IMR-90 (cell line): ENCODE results near the gene AADACL4. TPM values are rescaled to one million over a fixed set of nuclear protein-coding genes. Genes with fewer than 3 reads are reported as not detected.

Source experiments
- ATAC-seq: fragments of 200-7000 bp; cut with Tn5 transposase; 2 replicates; pipeline ENCODE4 v1.9.1; 2020; ENCODE audit warnings: low read depth, mild to moderate bottlenecking, moderate library complexity
- BruUV-seq: library from RNA; stranded (reverse); fragments of 400-500 nt; replicated peaks from 2 replicates; lab custom pipeline; 2021; lab: Mats Ljungman, UMichigan
- CTCF ChIA-PET: fragments of 300-600 bp; formaldehyde crosslinking; extraction: SDS; loops from one replicate; lab custom pipeline; 2021; ENCODE audit warnings: antibody characterized with exemption; lab: Yijun Ruan, JAX
- POLR2A ChIA-PET: fragments of 300-600 bp; sonication (Branson Sonifier 250); formaldehyde crosslinking; loops from one replicate; lab custom pipeline; 2022; ENCODE audit warnings: antibody characterized with exemption; ENCODE audit not compliant: unreplicated experiment; lab: Charles Lee
- DNase-seq: peaks from one replicate; pipeline ENCODE4 v3.0.0; 2013
- H2AFZ ChIP-seq: replicated peaks from 2 replicates; pipeline ENCODE3; 2013; ENCODE audit warnings: low read length, mild to moderate bottlenecking; ENCODE audit not compliant: poor library complexity
- H2AK5ac ChIP-seq: 2 replicates; pipeline ENCODE4 v1.6.1; 2013; ENCODE audit warnings: low read depth, low read length, inconsistent platforms
- H2AK9ac ChIP-seq: replicated peaks from 2 replicates; pipeline ENCODE3; 2013; ENCODE audit warnings: mild to moderate bottlenecking, low read depth, low read length, moderate library complexity; ENCODE audit not compliant: poor library complexity
- H2BK120ac ChIP-seq: 2 replicates; pipeline ENCODE4 v1.6.1; 2013; ENCODE audit warnings: low read depth, low read length, inconsistent platforms
- H2BK15ac ChIP-seq: 3 replicates; pipeline ENCODE4 v1.6.1; 2013; ENCODE audit warnings: low read depth, low read length, inconsistent platforms
- H2BK20ac ChIP-seq: 2 replicates; pipeline ENCODE4 v1.6.1; 2013; ENCODE audit warnings: low read depth, mild to moderate bottlenecking, inconsistent platforms, low read length, moderate library complexity
- H2BK5ac ChIP-seq: 2 replicates; pipeline ENCODE4 v1.6.1; 2013; ENCODE audit warnings: mild to moderate bottlenecking, low read depth, low read length, inconsistent platforms; ENCODE audit not compliant: poor library complexity, severe bottlenecking
- H3K14ac ChIP-seq: replicated peaks from 2 replicates; pipeline ENCODE4 v1.6.1; 2013; ENCODE audit warnings: low read depth, low read length, inconsistent platforms
- H3K18ac ChIP-seq: 2 replicates; pipeline ENCODE4 v1.6.1; 2013; ENCODE audit warnings: low read depth, low read length, control low read depth
- H3K23ac ChIP-seq: 2 replicates; pipeline ENCODE4 v1.6.1; 2013; ENCODE audit warnings: low read depth, low read length, inconsistent platforms
- H3K27ac ChIP-seq: 2 replicates; pipeline ENCODE4 v1.5.1; 2013; ENCODE audit warnings: mild to moderate bottlenecking, control low read depth, low read length; ENCODE audit not compliant: insufficient read depth
- H3K27me3 ChIP-seq: 2 replicates; pipeline ENCODE4 v1.6.1; 2013; ENCODE audit warnings: low read length; ENCODE audit not compliant: control insufficient read depth, insufficient read depth
- H3K36me3 ChIP-seq: 2 replicates; pipeline ENCODE4 v1.6.1; 2013; ENCODE audit warnings: low read length, mixed read lengths; ENCODE audit not compliant: control insufficient read depth, insufficient read depth
- H3K4ac ChIP-seq: 2 replicates; pipeline ENCODE4 v1.6.1; 2013; ENCODE audit warnings: low read depth, low read length, inconsistent platforms
- H3K4me1 ChIP-seq: 2 replicates; pipeline ENCODE4 v1.6.1; 2013; ENCODE audit warnings: low read length, mixed read lengths; ENCODE audit not compliant: control insufficient read depth, insufficient read depth
- H3K4me2 ChIP-seq: 2 replicates; pipeline ENCODE4 v1.6.1; 2013; ENCODE audit warnings: low read depth, mild to moderate bottlenecking, control low read depth, low read length, moderate library complexity
- H3K4me3 ChIP-seq: 2 replicates; pipeline ENCODE4 v1.5.1; 2013; ENCODE audit warnings: low read depth, mild to moderate bottlenecking, control low read depth, low read length, moderate library complexity; ENCODE audit not compliant: insufficient read depth
- H3K56ac ChIP-seq: 2 replicates; pipeline ENCODE4 v1.6.1; 2013; ENCODE audit warnings: low read length, inconsistent platforms; ENCODE audit not compliant: insufficient read depth; ENCODE audit errors: extremely low read depth
- H3K79me1 ChIP-seq, 2 experiments: 2 replicates each; pipeline ENCODE4 v1.6.1; 2013; ENCODE audit warnings: low read length in 2 of 2, inconsistent platforms in 1 of 2, low read depth in 1 of 2
- H3K9ac ChIP-seq: 2 replicates; pipeline ENCODE4 v1.6.1; 2013; ENCODE audit warnings: low read depth, low read length, control low read depth
- H3K9me1 ChIP-seq: 2 replicates; pipeline ENCODE4 v1.6.1; 2013; ENCODE audit warnings: low read length, inconsistent platforms; ENCODE audit not compliant: insufficient read depth
- H3K9me3 ChIP-seq: 2 replicates; pipeline ENCODE4 v1.6.1; 2013; ENCODE audit warnings: low read length; ENCODE audit not compliant: control insufficient read depth, insufficient read depth
- H4K20me1 ChIP-seq: 2 replicates; pipeline ENCODE4 v1.6.1; 2013; ENCODE audit warnings: low read length, inconsistent platforms; ENCODE audit not compliant: insufficient read depth
- H4K5ac ChIP-seq: 2 replicates; pipeline ENCODE4 v1.6.1; 2013; ENCODE audit warnings: mild to moderate bottlenecking, low read depth, low read length, control low read depth
- H4K8ac ChIP-seq, 2 experiments: 2 replicates each; pipeline ENCODE4 v1.6.1; 2013; ENCODE audit warnings: low read depth in 2 of 2, low read length in 2 of 2, control low read depth in 1 of 2, inconsistent platforms in 1 of 2
- H4K91ac ChIP-seq: 2 replicates; pipeline ENCODE4 v1.6.1; 2013; ENCODE audit warnings: low read depth, low read length, inconsistent platforms; ENCODE audit not compliant: insufficient read depth
- CEBPB ChIP-seq: IDR thresholded peaks from 2 replicates; pipeline ENCODE4 v1.6.1; 2012; ENCODE audit warnings: low read depth, low read length, improper control_type of control experiment
- WGBS, 2 experiments: methylation state at CpG; one replicate each; pipeline versions ENCODE4 v1.1.5 to v1.1.7; 2013; ENCODE audit warnings: missing lambda C conversion rate in 2 of 2; ENCODE audit not compliant: insufficient read length in 1 of 2; ENCODE audit errors: extremely low coverage in 2 of 2; 5-methylcytosine and 5-hydroxymethylcytosine counted together
- dilution Hi-C: fragments of 300-500 bp; cut with HindIII; formaldehyde crosslinking; loops from one replicate; pipeline ENCODE4 v1.14.3; 2018; ENCODE audit warnings: low sequenced_read_pairs; ENCODE audit not compliant: unreplicated experiment
- in situ Hi-C: fragments of 300-500 bp; cut with MboI; formaldehyde crosslinking; loops from 3 replicates; pipeline ENCODE4 v1.14.3; 2019; ENCODE audit warnings: low sequenced_read_pairs, inconsistent platforms, mixed read lengths
- intact Hi-C: fragments of 100-400 bp; cut with micrococcal nuclease; formaldehyde crosslinking; loops from 2 replicates; pipeline ENCODE4 v1.10.0; 2022
- polyA plus RNA-seq, 3 experiments: library from polyadenylated mRNA; depleted of rRNA; stranded (reverse); fragments of >200 nt; gene quantifications; 2 replicates each; pipeline ENCODE4 v1.2.3, GENCODE V29; 2012; ENCODE audit warnings: low replicate concordance in 1 of 3
- total RNA-seq: library from RNA; depleted of rRNA; stranded (reverse); fragments of >200 nt; gene quantifications from 2 replicates; pipeline ENCODE4 v1.2.3, GENCODE V29; 2012
- TF ChIP-seq, protein P1 (sequence below): fragments of 150-350 bp; IDR thresholded peaks from 2 replicates; pipeline ENCODE4 v1.6.1; 2016; ENCODE audit warnings: low read depth, mild to moderate bottlenecking, low read length, moderate library complexity, borderline replicate concordance

Gene AADACL4
- total and polyA plus RNA-seq, 2 of the 4 experiments (the other 2 are of a cell fraction), result not detected

DNA sequence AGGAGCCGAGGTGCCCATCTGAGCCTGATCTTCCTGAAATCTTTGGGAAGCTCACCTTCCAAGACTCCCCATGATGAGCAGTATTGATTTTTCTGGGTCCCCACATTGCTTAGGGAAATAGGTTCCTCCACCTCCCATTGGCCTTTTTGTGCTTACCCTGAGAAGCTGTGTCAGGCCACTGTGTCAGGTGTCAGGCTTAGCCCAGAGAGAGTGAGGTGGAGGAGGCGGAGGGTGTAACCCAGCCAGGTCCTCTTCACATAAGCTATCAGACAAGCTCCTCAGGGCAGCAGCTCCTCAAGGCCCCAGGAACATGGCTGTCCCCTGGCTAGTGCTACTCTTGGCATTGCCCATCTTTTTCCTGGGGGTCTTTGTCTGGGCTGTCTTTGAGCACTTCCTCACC is 352 bp downstream of the AADACL4 start:
- Histone ChIP-seq H3K9me3 (peaks cover 12% of the 10 kb centered on the region), H2AK9ac (no peak overlapping the region), H3K9me1 (0 out of 2 replicates have a peak, but pooled peaks cover 2% of the 10 kb centered on the region), H2AK5ac (no peak overlapping the region), H3K27ac (no peak overlapping the region), H2BK20ac (no peak overlapping the region), H3K4me1 (no peaks in the 10 kb centered on the region), H3K79me1 (no peaks in the 10 kb centered on the region), H3K9ac (no peak overlapping the region), H3K23ac (no peak overlapping the region), H3K14ac (no peak overlapping the region), H3K36me3 (no peaks in the 10 kb centered on the region), H3K4me3 (no peak overlapping the region), H2BK15ac (no peak overlapping the region), H3K4ac (no peak overlapping the region), H4K91ac (no peak overlapping the region), H3K18ac (no peak overlapping the region), H2AFZ (no peak overlapping the region), H2BK5ac (no peak overlapping the region), H3K56ac (no peak overlapping the region), H4K8ac (no peak overlapping the region), H4K5ac (no peak overlapping the region), H3K4me2 (no peak overlapping the region), H2BK120ac (no peak overlapping the region), H4K20me1 (no peaks in the 10 kb centered on the region), H3K27me3 (peaks cover 30% of the 10 kb centered on the region)
- ATAC-seq (no peak), DNase-seq (no peak)
- dilution Hi-C loops (no loop called here), in situ Hi-C loops (no loop called here), intact Hi-C loops (no loop called here)
- ChIA-PET POLR2A (no interaction called here), CTCF (interaction anchor here (0.6 kb wide), 1 partner anchor 13 kb away, joined by 3 read pairs; no protein-coding TSS in a partner anchor)
- no TSS peak for BruUV-seq
- TF ChIP-seq, protein P1, sequence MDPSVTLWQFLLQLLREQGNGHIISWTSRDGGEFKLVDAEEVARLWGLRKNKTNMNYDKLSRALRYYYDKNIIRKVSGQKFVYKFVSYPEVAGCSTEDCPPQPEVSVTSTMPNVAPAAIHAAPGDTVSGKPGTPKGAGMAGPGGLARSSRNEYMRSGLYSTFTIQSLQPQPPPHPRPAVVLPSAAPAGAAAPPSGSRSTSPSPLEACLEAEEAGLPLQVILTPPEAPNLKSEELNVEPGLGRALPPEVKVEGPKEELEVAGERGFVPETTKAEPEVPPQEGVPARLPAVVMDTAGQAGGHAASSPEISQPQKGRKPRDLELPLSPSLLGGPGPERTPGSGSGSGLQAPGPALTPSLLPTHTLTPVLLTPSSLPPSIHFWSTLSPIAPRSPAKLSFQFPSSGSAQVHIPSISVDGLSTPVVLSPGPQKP, result no peak
- TF ChIP-seq CEBPB, result no peak
- WGBS, 2 experiments, result no CpG with 5 or more reads among the region's 2 CpGs
